HepG2 (cell line): Measurements from ENCODE around the gene ZNRF3. TPM values are rescaled to one million over a fixed set of nuclear protein-coding genes. Genes with fewer than 3 reads are reported as not detected.
A peak's percentile ranks its signal among the peaks of the same experiment; 100 is the strongest.

ENCODE experiments used
- EEA1 ChIP-seq: sonication (generic); formaldehyde crosslinking; IDR thresholded peaks from 2 replicates; pipeline ENCODE4 v1.5.1; 2020; ENCODE audit warnings: mild to moderate bottlenecking, missing genetic modification reagents, borderline replicate concordance
- MXD4 ChIP-seq: IDR thresholded peaks from 2 replicates; pipeline ENCODE4 v1.6.1; 2016; ENCODE audit warnings: mild to moderate bottlenecking, missing biosample characterization, missing genetic modification reagents
- NBN ChIP-seq: fragments of 450-650 bp; conservative IDR thresholded peaks from 2 replicates; pipeline ENCODE4 v1.6.1; 2017
- PHF21A ChIP-seq: sonication (generic); formaldehyde crosslinking; IDR thresholded peaks from 2 replicates; pipeline ENCODE4 v1.5.0; 2020; ENCODE audit warnings: mild to moderate bottlenecking, missing genetic modification reagents
- SATB2 ChIP-seq: sonication (generic); formaldehyde crosslinking; IDR thresholded peaks from 2 replicates; pipeline ENCODE4 v1.5.0; 2020; ENCODE audit warnings: missing genetic modification reagents
- SMAD1 ChIP-seq: sonication (generic); formaldehyde crosslinking; IDR thresholded peaks from 2 replicates; pipeline ENCODE4 v1.4.0; 2020; ENCODE audit warnings: missing genetic modification reagents, low read depth, mild to moderate bottlenecking, borderline replicate concordance
- TARDBP ChIP-seq: sonication (generic); formaldehyde crosslinking; IDR thresholded peaks from 2 replicates; pipeline ENCODE4 v1.8.0; 2022; ENCODE audit warnings: mild to moderate bottlenecking, missing genetic modification reagents
- TEAD3 ChIP-seq: optimal IDR thresholded peaks from 2 replicates; pipeline ENCODE3; 2016; ENCODE audit warnings: borderline replicate concordance
- XRCC5 ChIP-seq: fragments of 200-400 bp; formaldehyde crosslinking; optimal IDR thresholded peaks from 2 replicates; pipeline ENCODE3; 2017; ENCODE audit warnings: mild to moderate bottlenecking, low read length
- ZMAT3 ChIP-seq: sonication (generic); formaldehyde crosslinking; conservative IDR thresholded peaks from 2 replicates; pipeline ENCODE4 v1.7.0; 2021; ENCODE audit warnings: missing genetic modification reagents
- ZNF121 ChIP-seq: sonication (generic); formaldehyde crosslinking; IDR thresholded peaks from 2 replicates; pipeline ENCODE4 v1.5.0; 2020; ENCODE audit warnings: mild to moderate bottlenecking, missing genetic modification reagents
- ZNF274 ChIP-seq: sonication (generic); formaldehyde crosslinking; IDR thresholded peaks from 2 replicates; pipeline ENCODE4 v1.5.1; 2020; ENCODE audit warnings: mild to moderate bottlenecking, missing genetic modification reagents
- ZNF329 ChIP-seq: sonication (generic); formaldehyde crosslinking; IDR thresholded peaks from 2 replicates; pipeline ENCODE4 v1.9.0; 2021; ENCODE audit warnings: low read depth, mild to moderate bottlenecking, missing genetic modification reagents
- polyA plus RNA-seq, 8 experiments: library from polyadenylated mRNA; depleted of rRNA in 3 of 8; stranded (reverse) in 7 of 8; unstranded in 1 of 8; fragments of >200 nt; fragmentation: Illumina TruSeq in 4 of 8; extraction: Trizol in 4 of 8; gene quantifications; 2 replicates each; pipeline versions ENCODE4 v1.2.1 to v1.2.3, GENCODE V29; 2011 to 2016; ENCODE audit warnings: low read depth in 4 of 8, missing spikeins in 1 of 8, mixed read lengths in 1 of 8; ENCODE audit not compliant: insufficient read depth in 1 of 8
- total RNA-seq, 5 experiments: library from RNA; depleted of rRNA; stranded (reverse); fragments of >200 nt; fragmentation: Illumina TruSeq; extraction: Trizol; gene quantifications; 2 replicates each; pipeline ENCODE4 v1.2.3, GENCODE V29; 2016; ENCODE audit warnings: low read depth in 1 of 5
- TF ChIP-seq, protein P1 (sequence below): IDR thresholded peaks from 2 replicates; pipeline ENCODE4 v1.6.1; 2016; ENCODE audit warnings: mild to moderate bottlenecking
- TF ChIP-seq, protein P2 (sequence below): sonication (generic); formaldehyde crosslinking; IDR thresholded peaks from 2 replicates; pipeline ENCODE4 v1.8.0; 2022; ENCODE audit warnings: missing genetic modification reagents, mild to moderate bottlenecking, borderline replicate concordance
- TF ChIP-seq, protein P3 (sequence below): sonication (generic); formaldehyde crosslinking; IDR thresholded peaks from 2 replicates; pipeline ENCODE4 v1.4.0; 2020; ENCODE audit warnings: missing genetic modification reagents
- TF ChIP-seq, protein P4 (sequence below): sonication (generic); formaldehyde crosslinking; IDR thresholded peaks from 2 replicates; pipeline ENCODE4 v1.5.0; 2020; ENCODE audit warnings: mild to moderate bottlenecking, missing genetic modification reagents
- TF ChIP-seq, protein P5 (sequence below): sonication (generic); formaldehyde crosslinking; IDR thresholded peaks from 2 replicates; pipeline ENCODE4 v1.8.0; 2023; ENCODE audit warnings: mild to moderate bottlenecking, missing genetic modification reagents
- TF ChIP-seq, protein P6 (sequence below): sonication (generic); formaldehyde crosslinking; IDR thresholded peaks from 2 replicates; pipeline ENCODE4 v1.4.0; 2020; ENCODE audit warnings: missing genetic modification reagents
- TF ChIP-seq, protein P7 (sequence below): sonication (generic); formaldehyde crosslinking; conservative IDR thresholded peaks from 2 replicates; pipeline ENCODE4 v1.4.0; 2020; ENCODE audit warnings: missing genetic modification reagents

The ZNRF3 gene
- total and polyA plus RNA-seq, 2 of the 13 experiments (the other 11 are each of a cell fraction or from before 2014, with no cell fraction given), result 20.3 to 36.7 TPM

DNA sequence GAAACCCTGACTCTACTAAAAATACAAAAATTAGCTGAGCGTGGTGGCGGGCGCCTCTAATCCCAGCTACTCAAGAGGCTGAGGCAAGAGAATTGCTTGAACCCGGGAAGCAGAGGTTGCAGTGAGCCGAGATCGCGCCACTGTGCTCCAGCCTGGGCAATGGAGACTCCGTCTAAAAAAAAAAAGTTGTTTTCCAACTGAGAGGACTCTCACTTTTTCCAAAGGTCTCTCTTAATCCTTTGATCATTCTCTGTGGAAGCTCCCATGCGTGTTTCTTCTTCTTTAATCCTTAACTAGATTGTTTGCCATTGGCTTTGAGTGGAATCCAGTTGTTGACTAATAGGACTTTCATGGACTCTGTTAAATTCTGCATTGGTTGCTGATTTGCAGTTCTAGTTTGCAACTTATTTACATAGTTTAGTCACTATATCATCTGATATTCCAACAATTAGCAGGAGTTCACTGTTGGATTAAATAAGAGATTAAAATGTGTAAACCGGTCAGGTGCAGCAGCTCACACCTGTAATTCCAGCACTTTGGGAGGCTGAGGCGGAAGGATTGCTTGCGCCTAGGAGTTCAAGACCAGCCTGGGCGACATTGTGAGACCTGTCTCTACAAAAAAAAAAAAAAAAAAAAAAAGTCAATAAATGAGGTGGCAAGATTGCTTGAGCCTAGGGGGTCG is 98.6 kb downstream of the ZNRF3 start (continued):
- TF ChIP-seq, protein P1, sequence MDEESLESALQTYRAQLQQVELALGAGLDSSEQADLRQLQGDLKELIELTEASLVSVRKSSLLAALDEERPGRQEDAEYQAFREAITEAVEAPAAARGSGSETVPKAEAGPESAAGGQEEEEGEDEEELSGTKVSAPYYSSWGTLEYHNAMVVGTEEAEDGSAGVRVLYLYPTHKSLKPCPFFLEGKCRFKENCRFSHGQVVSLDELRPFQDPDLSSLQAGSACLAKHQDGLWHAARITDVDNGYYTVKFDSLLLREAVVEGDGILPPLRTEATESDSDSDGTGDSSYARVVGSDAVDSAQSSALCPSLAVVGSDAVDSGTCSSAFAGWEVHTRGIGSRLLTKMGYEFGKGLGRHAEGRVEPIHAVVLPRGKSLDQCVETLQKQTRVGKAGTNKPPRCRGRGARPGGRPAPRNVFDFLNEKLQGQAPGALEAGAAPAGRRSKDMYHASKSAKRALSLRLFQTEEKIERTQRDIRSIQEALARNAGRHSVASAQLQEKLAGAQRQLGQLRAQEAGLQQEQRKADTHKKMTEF, result peak; percentile 89
- TF ChIP-seq SMAD1, result no peak
- TF ChIP-seq, protein P2, sequence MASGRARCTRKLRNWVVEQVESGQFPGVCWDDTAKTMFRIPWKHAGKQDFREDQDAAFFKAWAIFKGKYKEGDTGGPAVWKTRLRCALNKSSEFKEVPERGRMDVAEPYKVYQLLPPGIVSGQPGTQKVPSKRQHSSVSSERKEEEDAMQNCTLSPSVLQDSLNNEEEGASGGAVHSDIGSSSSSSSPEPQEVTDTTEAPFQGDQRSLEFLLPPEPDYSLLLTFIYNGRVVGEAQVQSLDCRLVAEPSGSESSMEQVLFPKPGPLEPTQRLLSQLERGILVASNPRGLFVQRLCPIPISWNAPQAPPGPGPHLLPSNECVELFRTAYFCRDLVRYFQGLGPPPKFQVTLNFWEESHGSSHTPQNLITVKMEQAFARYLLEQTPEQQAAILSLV, result no peak
- TF ChIP-seq ZNF274 (CRISPR knock-in tag), result no peak
- no peak for TF ChIP-seq ZNF329
- no peak for TF ChIP-seq NBN
- TF ChIP-seq, protein P3, sequence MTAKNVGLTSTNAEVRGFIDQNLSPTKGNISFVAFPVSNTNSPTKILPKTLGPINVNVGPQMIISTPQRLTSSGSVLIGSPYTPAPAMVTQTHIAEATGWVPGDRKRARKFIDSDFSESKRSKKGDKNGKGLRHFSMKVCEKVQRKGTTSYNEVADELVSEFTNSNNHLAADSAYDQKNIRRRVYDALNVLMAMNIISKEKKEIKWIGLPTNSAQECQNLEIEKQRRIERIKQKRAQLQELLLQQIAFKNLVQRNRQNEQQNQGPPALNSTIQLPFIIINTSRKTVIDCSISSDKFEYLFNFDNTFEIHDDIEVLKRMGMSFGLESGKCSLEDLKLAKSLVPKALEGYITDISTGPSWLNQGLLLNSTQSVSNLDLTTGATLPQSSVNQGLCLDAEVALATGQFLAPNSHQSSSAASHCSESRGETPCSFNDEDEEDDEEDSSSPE, result no peak; the same call in 1 of the 2 replicates
- no peak for TF ChIP-seq ZMAT3 (CRISPR knock-in tag)
- TF ChIP-seq EEA1 (CRISPR knock-in tag), result no peak
- TF ChIP-seq TEAD3, result peak; percentile 79
- no peak for TF ChIP-seq ZNF121 (CRISPR knock-in tag)
- TF ChIP-seq XRCC5, result no peak
- peak; percentile 84 for TF ChIP-seq PHF21A (CRISPR knock-in tag)
- TF ChIP-seq TARDBP (CRISPR knock-in tag), result peak; percentile 81
- TF ChIP-seq, protein P4, sequence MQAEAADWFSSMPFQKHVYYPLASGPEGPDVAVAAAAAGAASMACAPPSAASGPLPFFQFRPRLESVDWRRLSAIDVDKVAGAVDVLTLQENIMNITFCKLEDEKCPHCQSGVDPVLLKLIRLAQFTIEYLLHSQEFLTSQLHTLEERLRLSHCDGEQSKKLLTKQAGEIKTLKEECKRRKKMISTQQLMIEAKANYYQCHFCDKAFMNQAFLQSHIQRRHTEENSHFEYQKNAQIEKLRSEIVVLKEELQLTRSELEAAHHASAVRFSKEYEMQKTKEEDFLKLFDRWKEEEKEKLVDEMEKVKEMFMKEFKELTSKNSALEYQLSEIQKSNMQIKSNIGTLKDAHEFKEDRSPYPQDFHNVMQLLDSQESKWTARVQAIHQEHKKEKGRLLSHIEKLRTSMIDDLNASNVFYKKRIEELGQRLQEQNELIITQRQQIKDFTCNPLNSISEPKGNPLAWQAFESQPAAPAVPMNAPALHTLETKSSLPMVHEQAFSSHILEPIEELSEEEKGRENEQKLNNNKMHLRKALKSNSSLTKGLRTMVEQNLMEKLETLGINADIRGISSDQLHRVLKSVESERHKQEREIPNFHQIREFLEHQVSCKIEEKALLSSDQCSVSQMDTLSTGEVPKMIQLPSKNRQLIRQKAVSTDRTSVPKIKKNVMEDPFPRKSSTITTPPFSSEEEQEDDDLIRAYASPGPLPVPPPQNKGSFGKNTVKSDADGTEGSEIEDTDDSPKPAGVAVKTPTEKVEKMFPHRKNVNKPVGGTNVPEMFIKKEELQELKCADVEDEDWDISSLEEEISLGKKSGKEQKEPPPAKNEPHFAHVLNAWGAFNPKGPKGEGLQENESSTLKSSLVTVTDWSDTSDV (CRISPR knock-in tag), result no peak
- TF ChIP-seq, protein P5, sequence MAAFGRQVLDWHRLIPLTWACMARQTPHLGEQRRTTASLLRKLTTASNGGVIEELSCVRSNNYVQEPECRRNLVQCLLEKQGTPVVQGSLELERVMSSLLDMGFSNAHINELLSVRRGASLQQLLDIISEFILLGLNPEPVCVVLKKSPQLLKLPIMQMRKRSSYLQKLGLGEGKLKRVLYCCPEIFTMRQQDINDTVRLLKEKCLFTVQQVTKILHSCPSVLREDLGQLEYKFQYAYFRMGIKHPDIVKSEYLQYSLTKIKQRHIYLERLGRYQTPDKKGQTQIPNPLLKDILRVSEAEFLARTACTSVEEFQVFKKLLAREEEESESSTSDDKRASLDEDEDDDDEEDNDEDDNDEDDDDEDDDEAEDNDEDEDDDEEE, result no peak
- 0 out of 2 replicates have a peak, but pooled peaks have one; percentile 27 for TF ChIP-seq MXD4
- TF ChIP-seq, protein P6, sequence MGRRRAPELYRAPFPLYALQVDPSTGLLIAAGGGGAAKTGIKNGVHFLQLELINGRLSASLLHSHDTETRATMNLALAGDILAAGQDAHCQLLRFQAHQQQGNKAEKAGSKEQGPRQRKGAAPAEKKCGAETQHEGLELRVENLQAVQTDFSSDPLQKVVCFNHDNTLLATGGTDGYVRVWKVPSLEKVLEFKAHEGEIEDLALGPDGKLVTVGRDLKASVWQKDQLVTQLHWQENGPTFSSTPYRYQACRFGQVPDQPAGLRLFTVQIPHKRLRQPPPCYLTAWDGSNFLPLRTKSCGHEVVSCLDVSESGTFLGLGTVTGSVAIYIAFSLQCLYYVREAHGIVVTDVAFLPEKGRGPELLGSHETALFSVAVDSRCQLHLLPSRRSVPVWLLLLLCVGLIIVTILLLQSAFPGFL (CRISPR knock-in tag), result no peak
- peak; percentile 46; the same call in 1 of the 2 replicates for TF ChIP-seq SATB2
- TF ChIP-seq, protein P7, sequence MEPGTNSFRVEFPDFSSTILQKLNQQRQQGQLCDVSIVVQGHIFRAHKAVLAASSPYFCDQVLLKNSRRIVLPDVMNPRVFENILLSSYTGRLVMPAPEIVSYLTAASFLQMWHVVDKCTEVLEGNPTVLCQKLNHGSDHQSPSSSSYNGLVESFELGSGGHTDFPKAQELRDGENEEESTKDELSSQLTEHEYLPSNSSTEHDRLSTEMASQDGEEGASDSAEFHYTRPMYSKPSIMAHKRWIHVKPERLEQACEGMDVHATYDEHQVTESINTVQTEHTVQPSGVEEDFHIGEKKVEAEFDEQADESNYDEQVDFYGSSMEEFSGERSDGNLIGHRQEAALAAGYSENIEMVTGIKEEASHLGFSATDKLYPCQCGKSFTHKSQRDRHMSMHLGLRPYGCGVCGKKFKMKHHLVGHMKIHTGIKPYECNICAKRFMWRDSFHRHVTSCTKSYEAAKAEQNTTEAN (CRISPR knock-in tag), result peak; percentile 37; the same call in 1 of the 2 replicates
